ENCODE data around the gene USP17L30. TPM values are rescaled to one million over a fixed set of nuclear protein-coding genes. Genes with fewer than 3 reads are reported as not detected.
"Not testable (repeated sequence)": the region's sequence is repeated elsewhere in the genome, so short reads cannot be mapped to it uniquely, and the experiment has no call there.

USP17L30 gene
- total RNA-seq, 1 experiment from 2014 or later: not detected

DNA sequence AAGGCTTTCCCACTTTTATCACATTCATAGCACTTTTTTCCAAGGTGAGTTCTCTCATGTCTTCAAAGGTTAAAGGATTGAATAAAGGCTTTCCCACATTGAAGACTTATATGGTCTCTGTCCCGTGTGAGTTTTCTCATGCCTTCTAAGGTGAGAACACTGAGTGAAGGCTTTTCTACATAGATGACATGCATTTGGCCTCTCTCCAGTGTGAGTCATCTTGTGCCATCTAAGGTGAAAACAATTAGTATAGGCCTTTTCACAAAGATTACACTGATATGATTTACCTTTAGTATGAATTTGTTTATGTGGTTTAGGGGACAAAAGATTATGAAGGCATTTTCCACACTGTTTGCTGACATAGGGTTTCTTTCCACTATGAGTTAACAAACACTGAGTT, 21.2 kb downstream of the USP17L30 start:
- TF ChIP-seq, protein P1, sequence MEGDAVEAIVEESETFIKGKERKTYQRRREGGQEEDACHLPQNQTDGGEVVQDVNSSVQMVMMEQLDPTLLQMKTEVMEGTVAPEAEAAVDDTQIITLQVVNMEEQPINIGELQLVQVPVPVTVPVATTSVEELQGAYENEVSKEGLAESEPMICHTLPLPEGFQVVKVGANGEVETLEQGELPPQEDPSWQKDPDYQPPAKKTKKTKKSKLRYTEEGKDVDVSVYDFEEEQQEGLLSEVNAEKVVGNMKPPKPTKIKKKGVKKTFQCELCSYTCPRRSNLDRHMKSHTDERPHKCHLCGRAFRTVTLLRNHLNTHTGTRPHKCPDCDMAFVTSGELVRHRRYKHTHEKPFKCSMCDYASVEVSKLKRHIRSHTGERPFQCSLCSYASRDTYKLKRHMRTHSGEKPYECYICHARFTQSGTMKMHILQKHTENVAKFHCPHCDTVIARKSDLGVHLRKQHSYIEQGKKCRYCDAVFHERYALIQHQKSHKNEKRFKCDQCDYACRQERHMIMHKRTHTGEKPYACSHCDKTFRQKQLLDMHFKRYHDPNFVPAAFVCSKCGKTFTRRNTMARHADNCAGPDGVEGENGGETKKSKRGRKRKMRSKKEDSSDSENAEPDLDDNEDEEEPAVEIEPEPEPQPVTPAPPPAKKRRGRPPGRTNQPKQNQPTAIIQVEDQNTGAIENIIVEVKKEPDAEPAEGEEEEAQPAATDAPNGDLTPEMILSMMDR (conservative IDR thresholded peaks at IDR 0.05): no peak

DNA sequence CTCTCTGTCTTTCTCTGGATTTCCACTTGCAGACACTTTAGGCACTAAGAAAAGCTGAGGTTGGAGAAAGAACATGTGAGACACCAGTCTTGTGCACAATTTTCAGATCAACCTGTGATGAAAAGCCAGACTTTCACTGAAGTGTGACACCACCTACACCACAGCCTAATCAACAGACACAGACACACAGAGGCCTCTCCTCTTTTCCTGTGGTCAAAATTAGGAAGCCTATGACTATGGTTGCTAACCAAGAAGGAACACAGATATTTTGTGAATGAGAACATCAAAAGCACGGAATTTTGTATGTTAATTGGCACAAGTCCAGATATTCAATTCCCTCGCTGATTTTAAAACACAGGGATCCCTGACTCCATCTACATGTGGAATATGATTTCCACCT, 26.1 kb downstream of the USP17L30 start:
- H3K9ac ChIP-seq (ENCODE audit: extremely low read depth, insufficient read length, low read length); H4K20me1 ChIP-seq (ENCODE audit: control insufficient read depth, insufficient read depth, insufficient read length); H3K23me2 ChIP-seq (ENCODE audit: insufficient read length, low read depth, low read length, poor library complexity, severe bottlenecking); H2AK5ac ChIP-seq (ENCODE audit: insufficient read length, low read length); H4K8ac ChIP-seq (replicated peaks; ENCODE audit: insufficient read length, low read depth, low read length); H3K23ac ChIP-seq (ENCODE audit: insufficient read length, low read depth, low read length); H3K27ac ChIP-seq (ENCODE audit: insufficient read length, low read depth, low read length); H2BK5ac ChIP-seq (ENCODE audit: insufficient read length, low read length); H2AFZ ChIP-seq (ENCODE audit: low read length); H3K4me1 ChIP-seq (ENCODE audit: insufficient read depth, low read length); H3K79me1 ChIP-seq (ENCODE audit: insufficient read depth, low read depth, low read length, poor library complexity, severe bottlenecking); H3K4ac ChIP-seq (ENCODE audit: low read depth, low read length); H3K36me3 Mint-ChIP-seq (ENCODE audit: insufficient read depth in 1 of 3, low read depth in 3 of 3); H3K56ac ChIP-seq (ENCODE audit: insufficient read length, low read depth, low read length); DNase-seq; H2BK120ac ChIP-seq (ENCODE audit: low read depth, low read length, poor library complexity, severe bottlenecking); H3K27me3 ChIP-seq (ENCODE audit: insufficient read depth, low read length); H3T11ph ChIP-seq (ENCODE audit: low read length); H3K14ac ChIP-seq (ENCODE audit: insufficient read depth, low read length); H3K27me3 Mint-ChIP-seq (ENCODE audit: low read depth); H3K4me1 Mint-ChIP-seq; H2BK12ac ChIP-seq (ENCODE audit: insufficient read length, low read depth, low read length); H3K4me3 Mint-ChIP-seq; H3K18ac ChIP-seq (ENCODE audit: insufficient read length, low read depth, low read length); H4K5ac ChIP-seq (ENCODE audit: insufficient read length, low read depth, low read length); H3K79me2 ChIP-seq (ENCODE audit: insufficient read depth, low read length); H4K91ac ChIP-seq (ENCODE audit: insufficient read length, low read depth, low read length); H2BK20ac ChIP-seq (ENCODE audit: low read depth, low read length, poor library complexity, severe bottlenecking); H3K27ac Mint-ChIP-seq; H2BK15ac ChIP-seq (ENCODE audit: low read depth, low read length); H3K4me2 ChIP-seq (ENCODE audit: insufficient read depth, insufficient read length, low read length); H3K9me3 ChIP-seq (ENCODE audit: control insufficient read depth, low read depth, low read length): not testable (repeated sequence)
- no CpG with 5 or more reads among the region's 2 CpGs for WGBS (ENCODE audit: extremely low coverage, insufficient read length, low lambda C conversion rate)
- H3K9me3 Mint-ChIP-seq: peaks cover 7 to 39% of the 10 kb centered on the region in 2 experiments

More for the DNA sequence above, 21.2 kb downstream of the USP17L30 start:
- H3K4ac ChIP-seq (ENCODE audit: low read depth, low read length): no peak overlapping the region
- no CpG with 5 or more reads among the region's 1 CpG for WGBS (ENCODE audit: extremely low coverage, insufficient read length, low lambda C conversion rate)
- H3K27me3 Mint-ChIP-seq (ENCODE audit: low read depth): no peaks in the 10 kb centered on the region; the same call in none of the 2 replicates
- H3K79me2 ChIP-seq (ENCODE audit: insufficient read depth, low read length): no peaks in the 10 kb centered on the region
- H3K4me1 Mint-ChIP-seq: no peaks in the 10 kb centered on the region
- H3K9me3 ChIP-seq (ENCODE audit: control insufficient read depth, low read depth, low read length): no peaks in the 10 kb centered on the region
- no peaks in the 10 kb centered on the region; a peak in 1 of 7 replicates for H3K36me3 Mint-ChIP-seq (ENCODE audit: insufficient read depth in 1 of 3, low read depth in 3 of 3)
- H4K91ac ChIP-seq (ENCODE audit: insufficient read length, low read depth, low read length): no peak overlapping the region
- no peak overlapping the region for H3K27ac Mint-ChIP-seq
- no peak overlapping the region for H3K14ac ChIP-seq (ENCODE audit: insufficient read depth, low read length)
- no peaks in the 10 kb centered on the region for H3K23me2 ChIP-seq (ENCODE audit: insufficient read length, low read depth, low read length, poor library complexity, severe bottlenecking)
- no peaks in the 10 kb centered on the region for H3K27me3 ChIP-seq (ENCODE audit: insufficient read depth, low read length)
- H3K4me1 ChIP-seq (ENCODE audit: insufficient read depth, low read length): no peaks in the 10 kb centered on the region
- no peak overlapping the region for H3K18ac ChIP-seq (ENCODE audit: insufficient read length, low read depth, low read length)
- no peak overlapping the region for H3K4me3 Mint-ChIP-seq
- H3K23ac ChIP-seq (ENCODE audit: insufficient read length, low read depth, low read length): no peak overlapping the region
- no peak overlapping the region for H3K56ac ChIP-seq (ENCODE audit: insufficient read length, low read depth, low read length)
- no peak overlapping the region for H3K27ac ChIP-seq (ENCODE audit: insufficient read length, low read depth, low read length)
- H4K8ac ChIP-seq (replicated peaks; ENCODE audit: insufficient read length, low read depth, low read length): no peak overlapping the region
- no peak overlapping the region for H2BK120ac ChIP-seq (ENCODE audit: low read depth, low read length, poor library complexity, severe bottlenecking)
- H3K4me2 ChIP-seq (ENCODE audit: insufficient read depth, insufficient read length, low read length): no peak overlapping the region
- H3K9ac ChIP-seq (ENCODE audit: extremely low read depth, insufficient read length, low read length): no peak overlapping the region
- H4K20me1 ChIP-seq (ENCODE audit: control insufficient read depth, insufficient read depth, insufficient read length): no peaks in the 10 kb centered on the region
- H3K79me1 ChIP-seq (ENCODE audit: insufficient read depth, low read depth, low read length, poor library complexity, severe bottlenecking): no peaks in the 10 kb centered on the region
- no peak overlapping the region for H3T11ph ChIP-seq (ENCODE audit: low read length)
- H3K9me3 Mint-ChIP-seq: peaks cover 18 to 39% of the 10 kb centered on the region in 2 experiments
- no peak overlapping the region for H2BK12ac ChIP-seq (ENCODE audit: insufficient read length, low read depth, low read length)
- no peak for DNase-seq
- H4K5ac ChIP-seq (ENCODE audit: insufficient read length, low read depth, low read length): no peak overlapping the region
- no peak overlapping the region for H2BK20ac ChIP-seq (ENCODE audit: low read depth, low read length, poor library complexity, severe bottlenecking)
- H2BK5ac ChIP-seq (ENCODE audit: insufficient read length, low read length): no peak overlapping the region
- H2AFZ ChIP-seq (ENCODE audit: low read length): no peak overlapping the region
- H2AK5ac ChIP-seq (ENCODE audit: insufficient read length, low read length): no peak overlapping the region
- no peak overlapping the region for H2BK15ac ChIP-seq (ENCODE audit: low read depth, low read length)
